Karpas-422 (cell line): ENCODE data around the gene SSBP3. TPM values are rescaled to one million over a fixed set of nuclear protein-coding genes. Genes with fewer than 3 reads are reported as not detected.
"Not testable (repeated sequence)": the region's sequence is repeated elsewhere in the genome, so short reads cannot be mapped to it uniquely, and the experiment has no call there.

Experiments used
- DNase-seq: peaks from one replicate; pipeline ENCODE4 v3.0.0-alpha.2; 2015
- H2AFZ ChIP-seq: fragments of 200-600 bp; sonication (generic); 2 replicates; pipeline ENCODE4 v1.6.1; 2014; ENCODE audit warnings: antibody characterized with exemption, low read length, mixed read lengths
- H3K27ac ChIP-seq: fragments of 200-600 bp; sonication (generic); 2 replicates; pipeline ENCODE4 v1.5.1; 2014; ENCODE audit warnings: mild to moderate bottlenecking, low read length, moderate library complexity
- H3K27me3 ChIP-seq: fragments of 200-600 bp; sonication (generic); 2 replicates; pipeline ENCODE4 v1.6.1; 2014; ENCODE audit warnings: low read length, mixed read lengths
- H3K36me3 ChIP-seq: fragments of 200-600 bp; sonication (generic); 2 replicates; pipeline ENCODE4 v1.6.1; 2014; ENCODE audit warnings: low read length, mixed read lengths; ENCODE audit not compliant: insufficient read depth
- H3K4me1 ChIP-seq: fragments of 200-600 bp; sonication (generic); 2 replicates; pipeline ENCODE4 v1.6.1; 2014; ENCODE audit warnings: mild to moderate bottlenecking, low read length, mixed read lengths
- H3K4me2 ChIP-seq: fragments of 200-600 bp; sonication (generic); 2 replicates; pipeline ENCODE4 v1.6.1; 2014; ENCODE audit warnings: low read length, low read depth, mild to moderate bottlenecking; ENCODE audit not compliant: poor library complexity, severe bottlenecking
- H3K4me3 ChIP-seq: fragments of 200-600 bp; sonication (generic); 2 replicates; pipeline ENCODE4 v1.5.1; 2014; ENCODE audit warnings: mild to moderate bottlenecking, antibody characterized with exemption, low read length, mixed read lengths
- H3K79me2 ChIP-seq: fragments of 200-600 bp; sonication (generic); 2 replicates; pipeline ENCODE4 v1.6.1; 2014; ENCODE audit warnings: mild to moderate bottlenecking, low read length, mixed read lengths
- H3K9ac ChIP-seq: fragments of 200-600 bp; sonication (generic); 2 replicates; pipeline ENCODE4 v1.6.0; 2014; ENCODE audit warnings: low read length
- H3K9me2 ChIP-seq: fragments of 200-600 bp; sonication (generic), shearing (Covaris generic); replicated peaks from 2 replicates; pipeline ENCODE4 v1.6.0; 2014; ENCODE audit warnings: mild to moderate bottlenecking, low read length, moderate library complexity; ENCODE audit not compliant: insufficient read depth
- H3K9me3 ChIP-seq: fragments of 300-700, 200-600 bp; sonication (generic); 2 replicates; pipeline ENCODE4 v1.6.1; 2014; ENCODE audit warnings: low read length, mixed read lengths
- H4K20me1 ChIP-seq: fragments of 200-600 bp; sonication (generic); 2 replicates; pipeline ENCODE4 v1.6.1; 2014; ENCODE audit warnings: mild to moderate bottlenecking, antibody characterized with exemption, low read length, low read depth; ENCODE audit not compliant: insufficient read depth
- total RNA-seq: library from RNA; depleted of rRNA; stranded (reverse); fragments of >200 nt; shearing (Covaris generic); gene quantifications from 2 replicates; pipeline ENCODE4 v1.2.3, GENCODE V29; 2014; ENCODE audit warnings: low replicate concordance

SSBP3 gene
- total RNA-seq, 1 experiment from 2014 or later, result 4.7 TPM

DNA sequence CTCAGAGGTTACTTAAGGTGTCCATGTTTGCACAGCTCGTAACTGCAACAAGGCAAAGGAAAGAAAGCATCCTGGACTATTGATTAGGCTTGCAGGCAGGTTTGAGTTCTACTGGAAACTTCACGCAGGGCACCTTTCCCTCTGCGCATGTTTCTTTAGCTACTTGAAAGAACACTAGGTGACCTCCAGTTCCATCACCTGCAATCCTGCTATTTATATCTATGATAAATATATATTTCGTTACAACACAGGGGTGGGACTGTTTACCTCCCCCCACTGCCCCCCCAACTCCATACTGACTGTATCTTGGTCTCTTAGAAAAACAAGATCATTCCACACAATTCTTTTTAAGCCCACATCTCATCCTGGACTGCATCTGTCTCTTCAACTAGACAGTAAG, 12.1 kb downstream of the SSBP3 start:
- no peaks in the 10 kb centered on the region for H3K79me2 ChIP-seq
- no peaks in the 10 kb centered on the region for H3K27me3 ChIP-seq
- DNase-seq, result no peak
- no peak overlapping the region for H3K27ac ChIP-seq
- no peaks in the 10 kb centered on the region for H4K20me1 ChIP-seq
- H3K4me1 ChIP-seq, result no peaks in the 10 kb centered on the region
- no peak overlapping the region for H2AFZ ChIP-seq
- no peaks in the 10 kb centered on the region for H3K36me3 ChIP-seq
- no peak overlapping the region for H3K4me2 ChIP-seq
- no peak overlapping the region for H3K9ac ChIP-seq
- H3K9me2 ChIP-seq, result no peaks in the 10 kb centered on the region
- H3K9me3 ChIP-seq, result no peaks in the 10 kb centered on the region
- no peak overlapping the region for H3K4me3 ChIP-seq

DNA sequence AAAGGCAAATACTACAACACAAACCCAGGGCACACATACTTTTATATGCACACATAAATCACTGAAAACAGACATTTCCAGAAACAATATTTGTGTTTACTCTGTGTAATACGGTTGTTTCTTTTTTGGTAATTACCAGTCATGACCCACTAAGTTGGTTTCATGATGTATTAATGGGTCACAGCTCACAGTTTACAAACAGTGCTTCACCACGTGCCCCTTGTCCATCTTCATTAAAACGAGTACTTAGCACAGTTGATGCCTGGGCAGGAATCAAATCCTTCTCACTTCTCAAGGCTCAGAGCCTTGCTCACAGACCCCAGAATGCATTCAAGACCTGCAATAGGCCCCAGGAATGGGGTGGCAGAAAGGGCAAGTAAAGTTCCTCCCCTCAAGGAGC, 13.8 kb downstream of the SSBP3 start:
- Histone ChIP-seq H3K9me2 (no peaks in the 10 kb centered on the region), H3K4me2 (no peak overlapping the region), H3K9ac (no peak overlapping the region), H3K4me3 (no peak overlapping the region), H2AFZ (no peak overlapping the region), H3K27me3 (no peaks in the 10 kb centered on the region), H3K9me3 (no peaks in the 10 kb centered on the region), H3K4me1 (no peaks in the 10 kb centered on the region), H3K27ac (no peak overlapping the region), H4K20me1 (no peaks in the 10 kb centered on the region), H3K36me3 (no peaks in the 10 kb centered on the region), H3K79me2 (no peaks in the 10 kb centered on the region)
- no peak for DNase-seq

DNA sequence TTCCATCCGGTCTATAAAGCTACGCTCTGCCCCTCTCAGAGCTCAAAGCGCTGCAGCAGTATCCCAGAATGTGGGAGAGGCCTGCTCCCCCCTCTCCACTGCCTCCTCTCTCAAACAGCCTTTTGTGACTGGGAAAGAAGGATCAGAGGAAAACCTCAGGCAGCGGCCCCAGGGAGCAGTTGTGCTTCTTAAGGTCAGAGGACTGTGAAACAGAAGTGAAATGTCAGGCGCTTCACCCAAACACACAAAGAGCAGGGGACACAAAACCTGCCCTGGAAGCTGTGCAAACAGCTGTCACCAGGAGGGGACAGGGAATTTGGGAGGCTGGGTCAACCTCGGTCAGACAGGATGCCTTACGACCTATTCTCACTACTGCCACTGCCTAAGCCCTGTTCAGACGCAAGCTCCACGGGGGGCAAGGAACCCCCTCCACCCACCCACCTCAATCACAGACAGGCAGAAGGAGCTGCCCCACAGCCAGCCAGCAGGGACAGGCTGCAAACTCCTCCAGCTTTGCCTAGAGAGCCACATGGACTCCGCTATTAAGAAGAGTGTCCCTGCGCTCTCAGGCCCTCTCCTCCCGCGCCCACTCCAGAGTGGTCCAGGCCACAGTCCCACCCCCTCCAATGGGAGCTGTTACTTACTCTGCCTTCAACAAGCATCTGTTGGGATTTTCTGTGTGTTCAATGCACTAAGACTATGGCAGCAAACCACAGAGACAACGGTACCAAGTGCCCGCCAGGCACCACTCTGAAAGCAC, 14.6 kb downstream of the SSBP3 start:
- no peak for DNase-seq
- Histone ChIP-seq H2AFZ (no peak overlapping the region), H3K4me3 (no peak overlapping the region), H3K9me2 (no peaks in the 10 kb centered on the region), H4K20me1 (no peaks in the 10 kb centered on the region), H3K36me3 (no peaks in the 10 kb centered on the region), H3K4me2 (no peak overlapping the region), H3K27me3 (no peaks in the 10 kb centered on the region), H3K4me1 (no peaks in the 10 kb centered on the region), H3K9ac (no peak overlapping the region), H3K9me3 (no peaks in the 10 kb centered on the region), H3K79me2 (no peaks in the 10 kb centered on the region), H3K27ac (no peak overlapping the region)

DNA sequence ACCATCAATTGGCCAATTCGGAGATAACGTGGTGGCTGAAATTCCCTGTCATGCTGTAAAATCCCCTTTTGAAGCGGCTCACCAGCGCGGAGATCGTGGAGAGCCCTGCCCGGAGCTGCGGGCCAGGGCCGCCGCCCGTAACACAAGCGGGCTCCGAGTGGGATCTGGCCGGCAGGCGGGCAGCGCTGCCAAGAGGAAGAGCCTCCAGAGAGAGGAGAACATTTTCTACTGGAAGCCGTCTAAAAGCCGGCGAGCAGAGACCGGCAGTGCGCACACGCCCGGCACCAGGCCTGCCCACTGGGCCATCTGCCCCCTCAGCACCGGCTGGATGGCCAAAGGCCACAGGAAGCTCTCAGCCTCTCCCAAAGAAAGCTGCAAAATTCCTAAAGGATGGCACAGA, 15.5 kb downstream of the SSBP3 start:
- Histone ChIP-seq H3K9me2 (no peaks in the 10 kb centered on the region), H3K4me1 (no peaks in the 10 kb centered on the region), H3K4me2 (no peak overlapping the region), H3K9ac (no peak overlapping the region), H3K27me3 (no peaks in the 10 kb centered on the region), H3K9me3 (no peaks in the 10 kb centered on the region), H3K27ac (no peak overlapping the region), H3K4me3 (no peak overlapping the region), H3K36me3 (no peaks in the 10 kb centered on the region), H4K20me1 (no peaks in the 10 kb centered on the region), H2AFZ (no peak overlapping the region), H3K79me2 (no peaks in the 10 kb centered on the region)
- no peak for DNase-seq

DNA sequence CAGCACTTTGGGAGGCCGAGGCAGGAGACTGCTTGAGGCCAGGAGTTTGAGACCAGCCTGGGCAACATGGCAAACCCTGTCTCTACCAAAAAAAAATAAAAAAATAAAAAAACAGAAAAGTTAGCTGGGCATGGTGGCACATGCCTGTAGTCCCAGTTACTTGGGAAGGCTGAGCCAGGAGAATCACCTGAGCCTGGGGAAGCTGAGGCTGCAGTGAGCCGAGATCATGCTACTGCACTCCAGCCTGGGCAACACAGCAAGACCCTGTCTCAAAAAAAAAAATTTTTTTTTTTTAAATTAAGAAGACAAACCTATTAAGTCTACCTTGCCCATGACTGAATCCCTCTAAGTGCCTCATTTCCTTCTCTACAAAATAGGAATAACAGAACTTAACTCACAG, 16.6 kb downstream of the SSBP3 start:
- H2AFZ ChIP-seq, H3K79me2 ChIP-seq, H3K27ac ChIP-seq, H4K20me1 ChIP-seq, H3K36me3 ChIP-seq, DNase-seq, H3K4me2 ChIP-seq, H3K4me1 ChIP-seq, H3K4me3 ChIP-seq, H3K27me3 ChIP-seq, H3K9me2 ChIP-seq, H3K9ac ChIP-seq, H3K9me3 ChIP-seq: not testable (repeated sequence)

DNA sequence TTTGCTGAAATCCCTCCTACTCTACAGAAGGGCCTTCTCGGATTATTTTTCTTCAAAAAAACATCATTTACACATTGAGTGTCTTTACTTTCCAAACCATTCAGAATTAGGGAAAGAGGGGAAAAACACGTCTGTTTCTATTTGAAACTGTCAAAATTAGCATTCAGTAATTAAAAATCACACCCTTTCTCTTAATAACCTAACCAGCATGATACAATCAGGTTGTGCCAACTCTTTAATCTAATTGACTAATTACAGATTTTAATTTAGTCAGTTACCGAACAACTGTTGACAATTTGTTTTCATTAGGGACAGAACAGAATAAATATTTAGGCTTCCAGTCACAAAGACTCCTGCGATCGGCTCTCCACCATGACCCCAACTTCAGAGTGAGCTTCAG, 18.8 kb downstream of the SSBP3 start:
- no peak for DNase-seq
- H3K9me2 ChIP-seq, result no peaks in the 10 kb centered on the region
- H3K79me2 ChIP-seq, result no peaks in the 10 kb centered on the region
- H2AFZ ChIP-seq, result no peak overlapping the region
- H3K27ac ChIP-seq, result no peak overlapping the region
- no peaks in the 10 kb centered on the region for H3K4me1 ChIP-seq
- H3K9ac ChIP-seq, result no peak overlapping the region
- no peaks in the 10 kb centered on the region for H3K27me3 ChIP-seq
- no peak overlapping the region for H3K4me2 ChIP-seq
- H4K20me1 ChIP-seq, result no peaks in the 10 kb centered on the region
- no peaks in the 10 kb centered on the region for H3K36me3 ChIP-seq
- H3K9me3 ChIP-seq, result no peaks in the 10 kb centered on the region
- H3K4me3 ChIP-seq, result no peak overlapping the region

DNA sequence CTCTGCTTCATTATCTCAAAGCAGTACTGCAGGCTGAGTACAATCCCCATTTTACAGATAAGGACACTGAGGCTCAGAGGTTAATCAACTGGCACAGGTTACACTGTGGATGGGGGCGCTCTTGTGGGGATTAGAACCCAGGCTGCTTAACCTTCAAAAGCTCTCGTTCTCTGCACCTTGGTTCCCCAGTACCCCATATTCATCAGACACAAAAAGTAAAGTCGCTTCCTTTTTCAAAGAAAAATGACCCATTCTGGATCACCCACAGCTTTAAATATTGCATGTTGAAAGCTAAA, 20.5 kb downstream of the SSBP3 start:
- no peak overlapping the region for H3K4me3 ChIP-seq
- H4K20me1 ChIP-seq, result no peaks in the 10 kb centered on the region
- DNase-seq, result no peak
- H3K4me2 ChIP-seq, result no peak overlapping the region
- no peak overlapping the region for H2AFZ ChIP-seq
- no peaks in the 10 kb centered on the region for H3K27me3 ChIP-seq
- no peak overlapping the region for H3K9ac ChIP-seq
- no peaks in the 10 kb centered on the region for H3K4me1 ChIP-seq
- no peaks in the 10 kb centered on the region for H3K36me3 ChIP-seq
- H3K9me2 ChIP-seq, result no peaks in the 10 kb centered on the region
- no peak overlapping the region for H3K27ac ChIP-seq
- no peaks in the 10 kb centered on the region for H3K9me3 ChIP-seq
- H3K79me2 ChIP-seq, result no peaks in the 10 kb centered on the region

DNA sequence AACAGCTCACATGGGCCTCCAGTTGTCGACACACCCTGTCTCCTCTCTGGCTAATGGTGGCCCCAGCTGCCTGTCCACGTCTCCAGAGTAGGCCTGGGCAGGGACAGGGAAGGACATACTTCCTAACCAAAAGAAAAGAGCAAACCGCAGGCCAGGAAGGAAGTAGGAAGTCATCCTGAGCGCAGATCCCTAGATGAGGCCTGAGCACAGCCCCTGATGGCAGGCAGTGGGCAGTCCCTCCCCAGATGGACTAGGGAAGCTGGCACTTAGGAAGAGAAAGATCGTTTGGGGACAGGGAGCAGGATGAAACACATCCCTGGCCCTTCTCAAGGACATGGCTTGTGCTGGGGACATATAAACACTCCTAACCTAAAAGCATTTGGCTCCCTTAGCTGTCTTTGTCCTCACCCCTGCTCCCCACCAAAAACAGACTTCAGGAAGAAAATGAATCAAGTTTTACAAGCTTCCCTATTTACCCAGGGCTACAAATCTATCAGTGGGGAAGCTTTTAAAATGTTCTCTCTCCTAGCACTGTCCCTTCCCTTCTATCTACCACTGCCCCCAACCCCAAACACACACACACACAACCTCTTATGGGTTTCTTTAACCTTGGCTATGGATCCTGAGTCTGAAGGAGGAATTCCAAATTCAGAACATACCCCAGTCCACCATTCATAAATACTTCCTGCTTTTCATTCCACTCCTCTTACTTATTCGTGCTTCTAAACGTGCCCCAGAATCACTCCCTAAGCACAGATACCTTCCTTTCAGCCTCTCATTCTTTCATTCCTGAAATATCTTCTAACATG, 21.1 kb downstream of the SSBP3 start:
- no peak overlapping the region for H3K4me2 ChIP-seq
- no peaks in the 10 kb centered on the region for H3K9me3 ChIP-seq
- H3K4me3 ChIP-seq, result no peak overlapping the region
- H3K79me2 ChIP-seq, result no peaks in the 10 kb centered on the region
- H4K20me1 ChIP-seq, result no peaks in the 10 kb centered on the region
- H3K9me2 ChIP-seq, result no peaks in the 10 kb centered on the region
- no peak for DNase-seq
- no peak overlapping the region for H3K9ac ChIP-seq
- no peaks in the 10 kb centered on the region for H3K36me3 ChIP-seq
- no peaks in the 10 kb centered on the region for H3K27me3 ChIP-seq
- no peak overlapping the region for H2AFZ ChIP-seq
- H3K27ac ChIP-seq, result no peak overlapping the region
- no peaks in the 10 kb centered on the region for H3K4me1 ChIP-seq
